MM.1S (cell line): ENCODE measurements around the gene SURF1.

ENCODE experiments used
- DNase-seq: peaks from one replicate; pipeline ENCODE4 v3.0.0-alpha.2; 2015
- H2AFZ ChIP-seq: fragments of 300-600 bp; sonication (generic); 2 replicates; pipeline ENCODE4 v1.6.0; 2016; ENCODE audit warnings: antibody characterized with exemption, low read length
- H3F3A ChIP-seq: fragments of 300-600 bp; sonication (generic); 2 replicates; pipeline ENCODE4 v1.6.1; 2016; ENCODE audit warnings: mild to moderate bottlenecking, antibody characterized with exemption, low read length, moderate library complexity, mixed read lengths; ENCODE audit not compliant: insufficient read depth
- H3K27ac ChIP-seq: fragments of 300-600 bp; sonication (generic); 2 replicates; pipeline ENCODE4 v1.5.1; 2016; ENCODE audit warnings: mild to moderate bottlenecking, low read length
- H3K27me3 ChIP-seq: fragments of 300-600 bp; sonication (generic); replicated peaks from 2 replicates; pipeline ENCODE4 v1.6.0; 2016; ENCODE audit warnings: low read length; ENCODE audit not compliant: insufficient read depth
- H3K36me3 ChIP-seq: fragments of 300-600 bp; sonication (generic); replicated peaks from 2 replicates; pipeline ENCODE4 v1.6.1; 2016; ENCODE audit warnings: mild to moderate bottlenecking, low read length, mixed read lengths; ENCODE audit not compliant: insufficient read depth
- H3K4me1 ChIP-seq: fragments of 300-600 bp; sonication (generic); 2 replicates; pipeline ENCODE4 v1.6.1; 2016; ENCODE audit warnings: low read length, mixed read lengths
- H3K4me2 ChIP-seq: fragments of 300-600 bp; sonication (generic); 2 replicates; pipeline ENCODE4 v1.6.0; 2016; ENCODE audit warnings: low read depth, low read length
- H3K4me3 ChIP-seq: fragments of 300-600 bp; sonication (generic); 2 replicates; pipeline ENCODE4 v1.5.1; 2016; ENCODE audit warnings: low read length, mixed read lengths
- H3K79me2 ChIP-seq: fragments of 300-600 bp; sonication (generic); 2 replicates; pipeline ENCODE4 v1.6.1; 2016; ENCODE audit warnings: mixed run types, low read length, mixed read lengths
- H3K9ac ChIP-seq: fragments of 300-600 bp; sonication (generic); 2 replicates; pipeline ENCODE4 v1.6.1; 2016; ENCODE audit warnings: low read length, mixed read lengths
- H3K9me2 ChIP-seq: fragments of 300-600 bp; sonication (generic); replicated peaks from 2 replicates; pipeline ENCODE4 v1.6.1; 2016; ENCODE audit warnings: mild to moderate bottlenecking, low read length, mixed read lengths; ENCODE audit not compliant: insufficient read depth
- H3K9me3 ChIP-seq: fragments of 300-600 bp; sonication (generic); replicated peaks from 2 replicates; pipeline ENCODE4 v1.6.1; 2016; ENCODE audit warnings: mild to moderate bottlenecking, low read length, mixed read lengths; ENCODE audit not compliant: insufficient read depth
- H4K20me1 ChIP-seq: fragments of 300-600 bp; sonication (generic); 2 replicates; pipeline ENCODE4 v1.6.1; 2016; ENCODE audit warnings: mild to moderate bottlenecking, low read length, moderate library complexity, mixed read lengths; ENCODE audit not compliant: insufficient read depth
- CTCF ChIP-seq: fragments of 300-600 bp; sonication (generic); IDR thresholded peaks from 2 replicates; pipeline ENCODE4 v1.5.1; 2016; ENCODE audit warnings: antibody characterized with exemption, low read length, mixed read lengths
- EZH2 ChIP-seq: fragments of 300-600 bp; sonication (generic); optimal IDR thresholded peaks from 2 replicates; pipeline ENCODE3; 2017; ENCODE audit warnings: low read depth, mild to moderate bottlenecking, antibody characterized with exemption, low read length, mixed read lengths
- EZH2phosphoT487 ChIP-seq: fragments of 300-600 bp; sonication (generic); IDR thresholded peaks from 2 replicates; pipeline ENCODE4 v1.6.1; 2018; ENCODE audit warnings: antibody characterized with exemption, low read length

Gene SURF1

GRCh38 chr9:133372144-133372543, 15.9 kb upstream of the SURF1 start:
- H3K9ac ChIP-seq: no peak overlapping the region
- H4K20me1 ChIP-seq: peaks cover 47% of the 10 kb centered on the region
- no peak overlapping the region for H3K4me3 ChIP-seq
- peaks cover 10% of the 10 kb centered on the region for H3K27me3 ChIP-seq
- no peak overlapping the region for H2AFZ ChIP-seq
- no peaks in the 10 kb centered on the region for H3K4me1 ChIP-seq
- no peak for DNase-seq
- H3F3A ChIP-seq: no peaks in the 10 kb centered on the region
- H3K9me3 ChIP-seq: no peaks in the 10 kb centered on the region
- H3K4me2 ChIP-seq: no peak overlapping the region
- H3K79me2 ChIP-seq: peaks cover 86% of the 10 kb centered on the region
- no peak overlapping the region for H3K27ac ChIP-seq
- TF ChIP-seq EZH2phosphoT487 (no peak), CTCF (no peak), EZH2 (no peak)
- no peaks in the 10 kb centered on the region; the same call in 1 of the 2 replicates for H3K36me3 ChIP-seq
- H3K9me2 ChIP-seq: no peaks in the 10 kb centered on the region

GRCh38 chr9:133371261-133371711, 15.0 kb upstream of the SURF1 start:
- Histone ChIP-seq H3K4me2 (no peak overlapping the region), H3K27me3 (peaks cover 1% of the 10 kb centered on the region; the same call in 1 of the 2 replicates), H3K36me3 (no peaks in the 10 kb centered on the region; the same call in 1 of the 2 replicates), H3K4me3 (no peak overlapping the region), H3K27ac (no peak overlapping the region), H2AFZ (no peak overlapping the region), H3K9me3 (no peaks in the 10 kb centered on the region), H3K4me1 (no peaks in the 10 kb centered on the region), H3K9ac (no peak overlapping the region), H3F3A (no peaks in the 10 kb centered on the region), H4K20me1 (peaks cover 47% of the 10 kb centered on the region), H3K79me2 (peaks cover 94% of the 10 kb centered on the region), H3K9me2 (no peaks in the 10 kb centered on the region)
- DNase-seq: no peak
- TF ChIP-seq EZH2phosphoT487 (no peak), CTCF (no peak), EZH2 (no peak)

GRCh38 chr9:133370685-133371084, 14.4 kb upstream of the SURF1 start:
- H3K9ac ChIP-seq: no peak overlapping the region
- H3K36me3 ChIP-seq: peaks cover 2% of the 10 kb centered on the region; the same call in 1 of the 2 replicates
- H3K4me2 ChIP-seq: no peak overlapping the region
- DNase-seq: no peak
- no peaks in the 10 kb centered on the region for H3K9me3 ChIP-seq
- peaks cover 47% of the 10 kb centered on the region for H4K20me1 ChIP-seq
- H3K4me1 ChIP-seq: no peaks in the 10 kb centered on the region
- no peak overlapping the region for H3K4me3 ChIP-seq
- no peaks in the 10 kb centered on the region for H3K27me3 ChIP-seq
- no peaks in the 10 kb centered on the region for H3K9me2 ChIP-seq
- peaks cover 100% of the 10 kb centered on the region for H3K79me2 ChIP-seq
- TF ChIP-seq EZH2 (no peak), EZH2phosphoT487 (no peak)
- no peak overlapping the region for H2AFZ ChIP-seq
- H3F3A ChIP-seq: no peaks in the 10 kb centered on the region
- no peak overlapping the region for H3K27ac ChIP-seq

DNA sequence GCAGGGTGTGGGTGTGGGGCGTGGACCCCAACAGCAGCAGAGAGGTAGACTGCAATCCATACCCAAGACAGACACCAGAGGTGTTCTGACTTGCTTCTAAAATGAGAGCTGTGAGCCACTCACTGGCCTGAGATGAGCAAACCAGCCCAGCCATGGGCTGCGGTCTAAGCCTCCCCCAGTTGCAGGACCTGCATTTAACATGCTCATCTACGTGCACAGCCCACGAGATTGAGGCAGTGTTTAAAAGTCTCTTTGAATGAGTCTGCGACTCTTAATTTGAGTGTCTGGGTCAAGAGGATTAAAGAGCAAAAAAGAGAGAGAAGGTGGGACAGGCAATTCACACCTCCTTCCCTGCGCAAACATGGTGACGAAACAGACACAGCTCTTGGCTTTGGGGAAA, 13.6 kb upstream of the SURF1 start:
- TF ChIP-seq EZH2phosphoT487: no peak
- Histone ChIP-seq H3K4me3 (no peak overlapping the region), H3K79me2 (peaks cover 99% of the 10 kb centered on the region), H3K9me2 (no peaks in the 10 kb centered on the region), H3K4me1 (no peaks in the 10 kb centered on the region), H2AFZ (no peak overlapping the region), H3K4me2 (no peak overlapping the region), H4K20me1 (peaks cover 47% of the 10 kb centered on the region), H3K27ac (no peak overlapping the region), H3K9ac (no peak overlapping the region), H3K27me3 (no peaks in the 10 kb centered on the region), H3K36me3 (peaks cover 8% of the 10 kb centered on the region; the same call in 1 of the 2 replicates), H3F3A (no peaks in the 10 kb centered on the region), H3K9me3 (no peaks in the 10 kb centered on the region)
- DNase-seq: no peak
